Activated T-helper 17 cell treated with anti-CD3 and anti-CD28 coated beads, Interleukin-2, amount 50 U/mL, for 72 hours (primary cell): Measurements from ENCODE around the gene AUTS2. TPM values are rescaled to one million over a fixed set of nuclear protein-coding genes. Genes with fewer than 3 reads are reported as not detected.

Experiments used
- ATAC-seq: fragments of 150-1000 bp; cut with Tn5 transposase; replicated peaks from 2 replicates; pipeline ENCODE4 v1.10.0; 2021; ENCODE audit warnings: mild to moderate bottlenecking, moderate library complexity
- H3K27ac Mint-ChIP-seq: one replicate; pipeline ENCODE4 v1.8.0; 2022; ENCODE audit warnings: mixed read lengths
- H3K27me3 Mint-ChIP-seq: one replicate; pipeline ENCODE4 v1.8.0; 2022; ENCODE audit warnings: mixed read lengths
- H3K36me3 Mint-ChIP-seq: one replicate; pipeline ENCODE4 v1.8.0; 2022; ENCODE audit warnings: low read depth, mild to moderate bottlenecking, mixed read lengths
- H3K4me1 Mint-ChIP-seq: one replicate; pipeline ENCODE4 v1.8.0; 2022; ENCODE audit warnings: mixed read lengths
- H3K4me3 Mint-ChIP-seq: one replicate; pipeline ENCODE4 v1.8.0; 2022; ENCODE audit warnings: mild to moderate bottlenecking, mixed read lengths
- H3K9me3 Mint-ChIP-seq: one replicate; pipeline ENCODE4 v1.8.0; 2022; ENCODE audit warnings: mixed read lengths
- total RNA-seq, 2 donors: library from RNA; stranded (reverse); gene quantifications; one replicate each; pipeline ENCODE4 v1.2.3, GENCODE V29; 2022

The AUTS2 gene
- total RNA-seq, 2 donors from 2014 or later = 20.1 to 39.9 TPM

- no peaks in the 10 kb centered on the region for H3K4me1 Mint-ChIP-seq
- no peaks in the 10 kb centered on the region for H3K36me3 Mint-ChIP-seq
- ATAC-seq = no peak
- no peaks in the 10 kb centered on the region for H3K9me3 Mint-ChIP-seq
- no peaks in the 10 kb centered on the region for H3K27me3 Mint-ChIP-seq
- H3K4me3 Mint-ChIP-seq = no peak overlapping the region
- H3K27ac Mint-ChIP-seq = no peak overlapping the region
These were observed 848.3 kb downstream of the AUTS2 start for GRCh38 chr7:70446448-70447143.

DNA sequence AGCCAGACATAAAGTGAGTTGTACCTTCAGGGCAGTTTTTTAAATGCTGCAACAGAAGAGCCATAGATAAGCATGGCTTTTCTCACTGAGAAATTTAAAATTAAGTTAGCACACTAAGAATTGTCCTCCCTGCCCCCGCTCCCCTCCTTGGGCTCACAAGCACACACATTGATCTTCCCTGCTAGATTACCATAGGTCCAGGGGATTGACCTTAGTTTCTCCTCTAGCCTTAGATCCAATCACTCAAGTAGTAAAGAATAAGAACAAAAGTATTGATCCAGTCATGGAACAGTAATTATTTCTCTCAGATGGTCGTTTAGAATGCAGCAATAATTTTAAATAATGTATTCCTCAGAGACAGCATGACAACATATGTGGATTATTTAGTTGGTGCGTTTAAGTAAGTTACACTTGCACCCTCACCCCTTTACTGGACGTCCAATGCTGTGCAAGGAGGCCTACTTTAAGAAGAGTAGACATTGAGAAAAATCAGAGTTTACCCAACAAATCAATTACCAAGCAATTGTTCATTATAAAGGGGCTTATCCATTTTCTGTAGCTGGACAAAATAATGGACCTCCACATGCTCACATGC, 850.1 kb downstream of the AUTS2 start:
- no peak overlapping the region for H3K4me3 Mint-ChIP-seq
- no peak for ATAC-seq
- H3K9me3 Mint-ChIP-seq = no peaks in the 10 kb centered on the region

GRCh38 chr7:70450731-70451130, 852.5 kb downstream of the AUTS2 start:
- no peaks in the 10 kb centered on the region for H3K4me1 Mint-ChIP-seq
- no peaks in the 10 kb centered on the region for H3K36me3 Mint-ChIP-seq
- no peak overlapping the region for H3K4me3 Mint-ChIP-seq
- H3K27me3 Mint-ChIP-seq = no peaks in the 10 kb centered on the region
- no peak overlapping the region for H3K27ac Mint-ChIP-seq
- no peaks in the 10 kb centered on the region for H3K9me3 Mint-ChIP-seq
- no peak for ATAC-seq

More for the DNA sequence above, 850.1 kb downstream of the AUTS2 start:
- H3K4me1 Mint-ChIP-seq = no peaks in the 10 kb centered on the region
- H3K27ac Mint-ChIP-seq = no peak overlapping the region
- H3K36me3 Mint-ChIP-seq = no peaks in the 10 kb centered on the region
- H3K27me3 Mint-ChIP-seq = no peaks in the 10 kb centered on the region

DNA sequence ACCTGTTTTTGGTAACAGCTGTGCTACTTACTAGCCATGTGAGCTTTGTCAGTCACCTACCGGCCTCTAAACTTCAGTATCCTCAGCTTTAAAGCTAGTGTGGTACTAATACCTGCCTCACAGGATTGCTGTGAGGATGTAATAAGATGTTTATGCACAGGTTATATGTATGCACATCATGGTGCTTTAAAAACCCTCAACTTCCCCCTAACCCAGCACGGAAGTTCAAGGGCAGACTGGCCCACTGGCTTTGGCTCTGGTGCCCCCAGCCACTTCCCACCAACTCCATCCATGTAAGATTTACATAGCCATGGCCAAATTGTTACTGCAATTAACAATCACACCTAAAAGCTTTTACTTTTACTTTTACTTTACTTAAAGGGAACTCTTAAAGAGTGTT, 857.6 kb downstream of the AUTS2 start:
- ATAC-seq = no peak

GRCh38 chr7:70456719-70457118, 858.4 kb downstream of the AUTS2 start:
- Mint-ChIP-seq H3K4me3 (no peak overlapping the region), H3K4me1 (no peaks in the 10 kb centered on the region), H3K9me3 (no peaks in the 10 kb centered on the region), H3K27ac (no peak overlapping the region), H3K36me3 (no peaks in the 10 kb centered on the region), H3K27me3 (no peaks in the 10 kb centered on the region)
- no peak for ATAC-seq

More for the DNA sequence above, 857.6 kb downstream of the AUTS2 start:
- no peaks in the 10 kb centered on the region for H3K36me3 Mint-ChIP-seq
- H3K4me1 Mint-ChIP-seq = no peaks in the 10 kb centered on the region
- no peaks in the 10 kb centered on the region for H3K9me3 Mint-ChIP-seq
- H3K27ac Mint-ChIP-seq = no peak overlapping the region
- H3K27me3 Mint-ChIP-seq = no peaks in the 10 kb centered on the region
- H3K4me3 Mint-ChIP-seq = no peak overlapping the region

DNA sequence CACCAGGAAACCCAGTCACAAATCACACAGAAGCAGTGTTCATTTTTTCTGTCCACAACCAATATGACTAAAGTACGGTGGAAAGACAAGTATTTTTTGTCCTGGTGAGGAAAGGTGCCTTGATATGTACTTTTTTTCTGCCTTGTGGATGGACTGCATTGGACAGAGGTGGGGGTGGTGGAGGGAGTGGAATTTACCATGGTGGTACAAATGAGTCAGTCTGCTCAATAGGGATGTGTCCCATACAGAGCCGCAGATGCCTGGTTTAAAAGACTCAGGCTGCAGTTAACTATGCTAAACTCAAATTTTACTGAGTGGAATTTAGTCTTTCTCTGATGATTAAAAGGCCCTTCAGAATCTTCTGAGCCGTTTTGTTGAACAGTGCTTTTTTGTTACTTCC, 859.2 kb downstream of the AUTS2 start:
- Mint-ChIP-seq H3K27ac (no peak overlapping the region), H3K4me3 (no peak overlapping the region)
- no peak for ATAC-seq

DNA sequence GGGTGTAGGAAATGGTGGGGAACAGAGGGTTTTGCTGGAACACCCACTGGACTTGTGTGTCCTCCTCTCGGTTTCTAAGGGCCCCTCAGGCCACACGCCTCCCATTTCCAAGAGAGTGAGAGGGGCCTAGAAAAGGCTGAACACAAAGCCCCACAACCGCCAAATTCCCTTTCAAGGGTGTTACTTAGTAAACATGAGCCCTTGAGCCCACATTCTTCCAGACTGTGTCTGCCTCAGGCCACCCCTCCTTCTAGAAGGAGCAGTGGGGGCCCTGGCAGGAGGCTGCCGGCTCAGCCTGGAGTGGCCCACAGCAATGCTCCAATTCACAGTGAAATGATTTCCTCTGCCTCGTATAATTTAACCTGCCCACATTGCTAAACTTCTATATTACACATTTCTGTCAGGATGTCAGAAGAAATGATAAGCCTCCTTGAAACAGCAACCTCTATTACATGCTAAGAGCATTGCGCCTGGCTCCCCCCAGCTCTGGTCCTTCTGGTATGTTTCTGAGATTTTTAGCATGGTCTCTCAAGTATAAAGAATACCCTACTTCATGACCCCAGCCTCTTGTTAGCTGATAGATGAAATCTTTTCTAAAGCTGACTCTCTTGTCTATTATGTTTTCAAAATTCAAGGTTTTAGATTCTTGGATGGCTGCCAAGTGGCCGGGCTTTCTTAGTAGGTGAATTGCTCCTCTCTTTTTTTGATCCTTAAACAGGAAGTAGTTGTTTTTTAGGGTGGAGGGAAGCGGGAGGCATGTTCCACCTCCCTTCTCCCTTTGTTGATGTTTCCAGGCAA, 859.8 kb downstream of the AUTS2 start:
- Mint-ChIP-seq H3K9me3 (no peaks in the 10 kb centered on the region), H3K27me3 (no peaks in the 10 kb centered on the region), H3K4me3 (no peak overlapping the region), H3K27ac (no peak overlapping the region), H3K36me3 (no peaks in the 10 kb centered on the region), H3K4me1 (no peaks in the 10 kb centered on the region)
- ATAC-seq = no peak

More for the DNA sequence above, 859.2 kb downstream of the AUTS2 start:
- Mint-ChIP-seq H3K9me3 (no peaks in the 10 kb centered on the region), H3K4me1 (no peaks in the 10 kb centered on the region), H3K36me3 (no peaks in the 10 kb centered on the region), H3K27me3 (no peaks in the 10 kb centered on the region)

- H3K9me3 Mint-ChIP-seq = no peaks in the 10 kb centered on the region
- H3K4me1 Mint-ChIP-seq = no peaks in the 10 kb centered on the region
- no peaks in the 10 kb centered on the region for H3K27me3 Mint-ChIP-seq
- no peak overlapping the region for H3K27ac Mint-ChIP-seq
- ATAC-seq = no peak
- H3K36me3 Mint-ChIP-seq = no peaks in the 10 kb centered on the region
- no peak overlapping the region for H3K4me3 Mint-ChIP-seq
These were observed 860.5 kb downstream of the AUTS2 start for GRCh38 chr7:70458745-70459144.

DNA sequence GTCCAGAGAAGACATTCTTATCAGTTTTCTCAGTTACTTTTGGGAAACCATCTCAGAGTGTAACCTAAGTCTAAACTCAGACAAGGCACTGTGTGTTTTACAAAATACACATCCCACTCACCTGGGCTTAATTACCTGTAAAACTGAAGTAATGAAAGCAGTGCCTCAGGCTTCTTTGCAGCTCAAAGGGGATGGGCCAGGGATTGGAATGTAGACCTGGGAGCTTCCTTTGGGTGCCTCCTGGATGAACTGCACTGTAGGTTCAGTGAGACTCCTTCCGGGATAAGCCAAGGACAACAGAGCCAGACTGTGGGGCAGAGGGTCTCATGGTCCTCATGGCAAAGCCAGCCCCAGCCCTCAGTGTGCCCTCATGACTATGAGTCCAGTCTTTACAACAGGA, 861.3 kb downstream of the AUTS2 start:
- no peaks in the 10 kb centered on the region for H3K4me1 Mint-ChIP-seq
- ATAC-seq = no peak
- H3K27me3 Mint-ChIP-seq = no peaks in the 10 kb centered on the region
- no peak overlapping the region for H3K4me3 Mint-ChIP-seq
- no peaks in the 10 kb centered on the region for H3K36me3 Mint-ChIP-seq
- no peaks in the 10 kb centered on the region for H3K9me3 Mint-ChIP-seq
- no peak overlapping the region for H3K27ac Mint-ChIP-seq

DNA sequence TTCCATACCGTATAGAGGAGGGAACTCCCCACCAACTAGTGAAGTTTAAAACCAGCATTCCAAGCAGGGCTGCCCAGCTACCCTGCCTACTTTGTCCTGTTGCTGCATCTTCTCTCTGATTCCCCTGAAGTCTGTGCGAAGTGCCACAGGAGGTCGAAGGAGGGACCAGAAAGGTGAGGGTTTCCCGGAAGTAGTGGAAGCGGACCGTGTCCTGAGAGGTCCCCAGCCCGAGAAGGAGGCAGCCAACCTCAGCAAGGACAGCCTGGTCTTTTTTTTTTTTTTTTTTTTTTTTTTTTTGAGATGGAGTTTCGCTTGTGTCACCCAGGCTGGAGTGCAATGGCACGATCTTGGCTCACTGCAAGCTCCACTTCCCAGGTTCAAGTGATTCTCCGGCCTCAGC, 861.8 kb downstream of the AUTS2 start:
- Mint-ChIP-seq H3K36me3 (no peaks in the 10 kb centered on the region), H3K4me3 (no peak overlapping the region), H3K27me3 (no peaks in the 10 kb centered on the region), H3K27ac (no peak overlapping the region), H3K9me3 (no peaks in the 10 kb centered on the region), H3K4me1 (no peaks in the 10 kb centered on the region)
- ATAC-seq = no peak

GRCh38 chr7:70460562-70460961, 862.3 kb downstream of the AUTS2 start:
- no peaks in the 10 kb centered on the region for H3K36me3 Mint-ChIP-seq
- no peaks in the 10 kb centered on the region for H3K27me3 Mint-ChIP-seq
- no peaks in the 10 kb centered on the region for H3K4me1 Mint-ChIP-seq
- no peak overlapping the region for H3K27ac Mint-ChIP-seq
- no peaks in the 10 kb centered on the region for H3K9me3 Mint-ChIP-seq
- ATAC-seq = no peak
- H3K4me3 Mint-ChIP-seq = no peak overlapping the region

DNA sequence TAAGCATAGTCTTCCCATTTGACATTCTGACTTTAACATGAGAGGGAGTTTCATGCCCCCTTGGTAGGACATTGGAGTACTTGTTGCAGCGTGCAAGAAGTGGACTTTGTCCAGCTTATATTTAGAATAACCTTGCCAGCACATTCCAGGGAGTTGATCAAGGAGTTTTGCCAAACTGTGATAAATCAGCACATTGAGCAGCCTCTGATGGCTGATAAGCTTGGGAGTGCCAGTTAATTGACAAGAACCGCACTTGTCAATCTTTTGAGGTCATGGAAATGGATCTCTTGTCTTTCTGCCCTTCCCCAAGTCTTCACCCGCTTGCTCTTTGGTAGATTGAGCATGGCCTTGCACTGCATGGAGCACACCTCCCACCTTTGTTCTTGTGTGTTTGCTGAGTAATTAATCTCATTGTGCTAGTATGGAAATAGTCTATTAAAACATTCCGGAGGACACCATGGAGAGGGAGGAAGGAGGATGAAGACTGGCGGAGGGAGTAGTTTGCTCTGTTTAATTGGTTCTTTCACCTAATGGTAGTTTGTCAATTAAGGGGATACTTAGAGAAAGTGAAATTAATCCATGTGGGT, 865.2 kb downstream of the AUTS2 start:
- no peak overlapping the region for H3K4me3 Mint-ChIP-seq

DNA sequence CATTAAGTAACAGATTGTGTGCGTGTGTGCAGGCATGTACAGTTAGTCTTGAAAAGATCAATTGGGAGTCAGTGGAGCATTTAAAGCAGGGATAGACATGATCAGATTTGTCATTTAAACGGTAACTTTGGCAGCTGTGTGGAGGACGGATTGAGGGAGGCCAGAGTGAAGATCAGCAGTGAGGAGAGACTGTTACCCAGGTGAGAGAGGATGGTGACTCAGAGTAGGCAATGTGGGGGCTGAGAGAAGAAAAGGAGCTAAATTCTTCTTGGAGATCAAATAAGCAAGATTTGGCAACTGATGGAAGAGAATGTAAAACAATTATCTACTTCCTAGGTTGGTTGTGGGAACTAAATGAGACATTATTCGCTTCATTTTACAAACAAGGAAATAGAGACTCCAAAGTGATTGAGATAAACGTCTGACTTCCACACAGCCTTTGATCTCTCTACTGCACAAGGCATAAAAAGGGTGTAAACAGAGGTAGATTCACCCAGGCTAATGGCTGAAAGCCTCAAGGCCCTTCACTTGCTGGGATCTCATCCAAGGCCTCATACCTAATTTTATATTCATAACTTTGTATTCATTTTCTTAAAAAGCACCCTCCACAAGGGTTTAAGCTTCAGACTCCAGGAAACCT, 868.6 kb downstream of the AUTS2 start:
- Mint-ChIP-seq H3K36me3 (no peaks in the 10 kb centered on the region), H3K27ac (no peak overlapping the region), H3K4me1 (no peaks in the 10 kb centered on the region), H3K27me3 (no peaks in the 10 kb centered on the region), H3K4me3 (no peak overlapping the region), H3K9me3 (no peaks in the 10 kb centered on the region)
- ATAC-seq = no peak

More for the DNA sequence above, 865.2 kb downstream of the AUTS2 start:
- no peak for ATAC-seq
- H3K4me1 Mint-ChIP-seq = no peaks in the 10 kb centered on the region
- H3K27ac Mint-ChIP-seq = no peak overlapping the region
- H3K36me3 Mint-ChIP-seq = no peaks in the 10 kb centered on the region
- no peaks in the 10 kb centered on the region for H3K27me3 Mint-ChIP-seq
- no peaks in the 10 kb centered on the region for H3K9me3 Mint-ChIP-seq

- Mint-ChIP-seq H3K4me3 (no peak overlapping the region), H3K27ac (no peak overlapping the region), H3K27me3 (no peaks in the 10 kb centered on the region), H3K4me1 (no peaks in the 10 kb centered on the region), H3K36me3 (no peaks in the 10 kb centered on the region), H3K9me3 (no peaks in the 10 kb centered on the region)
- no peak for ATAC-seq
These were observed 872.5 kb downstream of the AUTS2 start for GRCh38 chr7:70470746-70471145.
